Stomach (tissue), 9 donors: ENCODE data around the gene BAZ2B. TPM values are rescaled to one million over a fixed set of nuclear protein-coding genes. Genes with fewer than 3 reads are reported as not detected.

Experiments
- DNase-seq, 2 donors: peaks; one replicate each; pipeline versions ENCODE4 v3.0.0 to v3.0.0-alpha.2; 2013 to 2019
- H3K27ac ChIP-seq, 5 donors: fragments of 200-600 bp in 4 of 5; sonication (generic) in 4 of 5; one replicate each; pipeline ENCODE4 v1.5.1; 2013 to 2019; ENCODE audit warnings: mild to moderate bottlenecking in 1 of 5, moderate library complexity in 1 of 5
- H3K27me3 ChIP-seq, 3 donors: fragments of 200-600 bp; sonication (generic); one replicate each; pipeline ENCODE4 v1.5.1; 2017 to 2019; ENCODE audit warnings: mixed run types in 1 of 3
- H3K36me3 ChIP-seq, 4 donors: fragments of 200-600 bp; sonication (generic); 1 replicate in 3 of 4; 2 replicates in 1 of 4; pipeline ENCODE4 v1.5.1; 2016 to 2019
- H3K4me1 ChIP-seq, 4 donors: fragments of 200-600 bp; sonication (generic); one replicate each; pipeline ENCODE4 v1.5.1; 2016 to 2019
- H3K4me3 ChIP-seq, 4 donors: fragments of 200-600 bp; sonication (generic) in 3 of 4; one replicate each; pipeline ENCODE4 v1.5.1; 2016 to 2019; ENCODE audit warnings: mild to moderate bottlenecking in 1 of 4
- H3K9me3 ChIP-seq, 4 donors: fragments of 200-600 bp; sonication (generic); one replicate each; pipeline ENCODE4 v1.5.1; 2016 to 2019
- EP300 ChIP-seq: sonication (generic); formaldehyde crosslinking; IDR thresholded peaks from one replicate; pipeline ENCODE4 v1.6.1; 2017; ENCODE audit warnings: antibody characterized with exemption
- POLR2A ChIP-seq, 4 donors: fragments of 450-650 bp; IDR thresholded peaks; one replicate each; pipeline ENCODE4 v1.6.1; 2016; ENCODE audit warnings: antibody characterized with exemption in 4 of 4, control low read depth in 2 of 4, mild to moderate bottlenecking in 1 of 4, moderate library complexity in 1 of 4
- POLR2AphosphoS5 ChIP-seq, 3 donors: sonication (generic); formaldehyde crosslinking; IDR thresholded peaks; one replicate each; pipeline ENCODE4 v1.6.1; 2016; ENCODE audit warnings: antibody characterized with exemption in 3 of 3
- WGBS, 5 donors: extraction: QIAGEN DNeasy Blood & Tissue Kit in 3 of 5; methylation state at CpG; one replicate each; pipeline versions ENCODE4 v1.1.5 to v1.1.7; 2013 to 2018; 5-methylcytosine and 5-hydroxymethylcytosine counted together
- intact Hi-C: fragments of 100-400 bp; cut with DNase I; formaldehyde crosslinking; loops from one replicate; pipeline ENCODE4 v1.15.1; 2023; ENCODE audit warnings: low total_unique reads
- polyA plus RNA-seq, 3 donors: library from polyadenylated mRNA; stranded (reverse); fragments of 200-250 nt; gene quantifications; one replicate each; pipeline ENCODE4 v1.2.3, GENCODE V29; 2013
- total RNA-seq, 5 donors: library from RNA; depleted of rRNA; stranded (reverse); fragments of >200 nt; gene quantifications; one replicate each; pipeline versions ENCODE4 v1.1.0 to v1.2.3, GENCODE V29; 2014 to 2016
- TF ChIP-seq, protein P1 (sequence below), 7 experiments: fragments of 450-650 bp in 4 of 7; fragments of 200-600 bp in 3 of 7; sonication (generic) in 3 of 7; IDR thresholded peaks; one replicate each; pipeline ENCODE4 v1.5.1; 2016 to 2019; ENCODE audit warnings: antibody characterized with exemption in 7 of 7, control low read depth in 2 of 7, mild to moderate bottlenecking in 1 of 7
- donor health status: healthy with polysubstance abuse.
- donor health status: Bipolar disorder and iron deficiency.
- donor health status: healthy.

The BAZ2B gene
- total and polyA plus RNA-seq, 8 donors: 7.2 to 245 (median 59.2) TPM

- Histone ChIP-seq H3K27me3 (no peaks in the 10 kb centered on the region), H3K4me3 (no peak overlapping the region), H3K36me3 (peaks cover 0 to 6% (median 0%) of the 10 kb centered on the region in 4 donors), H3K9me3 (no peaks in the 10 kb centered on the region), H3K4me1 (peaks cover 0 to 2% (median under 1%) of the 10 kb centered on the region in 4 donors), H3K27ac (no peak overlapping the region)
- TF ChIP-seq, protein P1, sequence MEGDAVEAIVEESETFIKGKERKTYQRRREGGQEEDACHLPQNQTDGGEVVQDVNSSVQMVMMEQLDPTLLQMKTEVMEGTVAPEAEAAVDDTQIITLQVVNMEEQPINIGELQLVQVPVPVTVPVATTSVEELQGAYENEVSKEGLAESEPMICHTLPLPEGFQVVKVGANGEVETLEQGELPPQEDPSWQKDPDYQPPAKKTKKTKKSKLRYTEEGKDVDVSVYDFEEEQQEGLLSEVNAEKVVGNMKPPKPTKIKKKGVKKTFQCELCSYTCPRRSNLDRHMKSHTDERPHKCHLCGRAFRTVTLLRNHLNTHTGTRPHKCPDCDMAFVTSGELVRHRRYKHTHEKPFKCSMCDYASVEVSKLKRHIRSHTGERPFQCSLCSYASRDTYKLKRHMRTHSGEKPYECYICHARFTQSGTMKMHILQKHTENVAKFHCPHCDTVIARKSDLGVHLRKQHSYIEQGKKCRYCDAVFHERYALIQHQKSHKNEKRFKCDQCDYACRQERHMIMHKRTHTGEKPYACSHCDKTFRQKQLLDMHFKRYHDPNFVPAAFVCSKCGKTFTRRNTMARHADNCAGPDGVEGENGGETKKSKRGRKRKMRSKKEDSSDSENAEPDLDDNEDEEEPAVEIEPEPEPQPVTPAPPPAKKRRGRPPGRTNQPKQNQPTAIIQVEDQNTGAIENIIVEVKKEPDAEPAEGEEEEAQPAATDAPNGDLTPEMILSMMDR (IDR thresholded peaks at IDR 0.05): no peak
- TF ChIP-seq POLR2AphosphoS5 (IDR thresholded peaks at IDR 0.05) (no peak), POLR2A (IDR thresholded peaks at IDR 0.05) (no peak), EP300 (no peak)
- intact Hi-C loops: no loop called here
- whole genome bisulfite sequencing, 5 donors: 95 to 99% (median 96%) methylated on average over 7 of the region's 7 CpGs
- no peak for DNase-seq
Measured at GRCh38 chr2:159462961-159463360, 153.4 kb downstream of the BAZ2B start.

DNA sequence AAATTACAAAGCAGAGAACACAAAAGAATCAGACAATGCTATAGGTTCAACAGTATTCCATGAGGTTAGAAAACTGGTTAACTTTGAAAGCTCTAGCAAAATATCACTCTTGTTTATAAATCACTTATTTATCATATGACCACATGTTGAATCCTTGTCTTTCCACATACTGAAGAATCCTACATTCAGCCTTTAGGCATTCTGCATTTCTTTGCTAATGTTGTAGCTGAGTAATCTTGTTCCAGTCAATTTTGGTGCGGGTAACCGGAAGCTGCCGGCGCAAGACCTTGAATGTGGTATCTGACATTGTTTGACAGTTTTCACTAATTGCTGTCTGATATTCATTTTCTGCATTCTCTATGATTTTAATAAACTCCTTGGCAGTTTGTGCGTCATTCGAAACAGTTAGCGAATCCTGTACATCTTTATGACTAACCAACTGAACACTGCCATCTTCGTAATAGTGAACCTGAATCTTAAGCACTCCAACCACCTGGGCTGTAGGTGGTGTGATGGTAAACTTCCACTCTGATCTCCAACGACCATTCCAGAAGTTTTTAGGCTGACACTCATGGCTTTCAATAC, 154.1 kb downstream of the BAZ2B start:
- H3K4me1 ChIP-seq: peaks cover 0 to 8% (median 6%) of the 10 kb centered on the region in 4 donors
- intact Hi-C loops: no loop called here
- no peak for DNase-seq
- peaks cover 0 to 6% (median 0%) of the 10 kb centered on the region in 4 donors for H3K36me3 ChIP-seq
- H3K27ac ChIP-seq: no peak overlapping the region
- no peak overlapping the region for H3K4me3 ChIP-seq
- no peak for TF ChIP-seq POLR2AphosphoS5 (IDR thresholded peaks at IDR 0.05)
- TF ChIP-seq EP300: no peak
- TF ChIP-seq, protein P1 (IDR thresholded peaks at IDR 0.05): no peak
- TF ChIP-seq POLR2A (IDR thresholded peaks at IDR 0.05): no peak
- no peaks in the 10 kb centered on the region for H3K27me3 ChIP-seq
- no peaks in the 10 kb centered on the region for H3K9me3 ChIP-seq
- WGBS, 5 donors: 93 to 96% (median 94%) methylated on average over 9 of the region's 9 CpGs

DNA sequence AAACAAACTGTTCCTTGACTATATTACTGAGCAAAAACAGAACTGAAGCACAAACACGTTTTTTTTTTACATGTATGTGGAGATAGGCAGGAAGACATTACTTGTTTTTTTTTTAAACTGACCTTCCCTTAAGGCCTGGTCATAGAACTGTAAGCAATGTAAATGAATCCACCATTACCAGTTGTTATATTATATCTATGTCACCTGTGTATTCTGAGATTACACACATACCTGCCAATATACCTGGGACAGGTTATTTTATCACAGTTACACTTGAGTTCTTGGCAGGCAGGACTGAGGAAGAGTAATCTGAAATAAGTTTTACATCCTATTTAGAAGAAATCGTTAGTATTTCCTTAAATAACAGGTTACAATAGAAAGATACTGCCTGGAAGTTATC, 155.3 kb downstream of the BAZ2B start:
- Histone ChIP-seq H3K27ac (no peak overlapping the region), H3K9me3 (no peaks in the 10 kb centered on the region), H3K4me3 (no peak overlapping the region), H3K27me3 (no peaks in the 10 kb centered on the region), H3K36me3 (peaks cover 0 to 6% (median 0%) of the 10 kb centered on the region in 4 donors), H3K4me1 (peaks cover 0 to 19% (median 9%) of the 10 kb centered on the region in 4 donors)
- WGBS, 5 donors: 25 to 44% (median 35%) methylated on average over 2 of the region's 2 CpGs
- intact Hi-C loops: no loop called here
- no peak for DNase-seq
- no peak for TF ChIP-seq EP300
- TF ChIP-seq POLR2A (IDR thresholded peaks at IDR 0.05): no peak
- TF ChIP-seq POLR2AphosphoS5 (IDR thresholded peaks at IDR 0.05): no peak
- TF ChIP-seq, protein P1 (IDR thresholded peaks at IDR 0.05): no peak

GRCh38 chr2:159460227-159460626, 156.1 kb downstream of the BAZ2B start:
- Histone ChIP-seq H3K4me3 (no peak overlapping the region), H3K9me3 (no peaks in the 10 kb centered on the region), H3K27me3 (no peaks in the 10 kb centered on the region), H3K27ac (no peak overlapping the region), H3K4me1 (peaks cover 0 to 25% (median 11%) of the 10 kb centered on the region in 4 donors), H3K36me3 (peaks cover 0 to 6% (median 0%) of the 10 kb centered on the region in 4 donors)
- intact Hi-C loops: no loop called here
- no peak for DNase-seq
- 74 to 97% (median 86%) methylated on average over 1 of the region's 1 CpG for WGBS, 5 donors
- TF ChIP-seq POLR2A (IDR thresholded peaks at IDR 0.05) (no peak), EP300 (no peak), POLR2AphosphoS5 (IDR thresholded peaks at IDR 0.05) (no peak)
- TF ChIP-seq, protein P1 (IDR thresholded peaks at IDR 0.05): no peak
